H9 (cell line): ENCODE data around the gene EZH2. TPM values are rescaled to one million over a fixed set of nuclear protein-coding genes. Genes with fewer than 3 reads are reported as not detected.
A peak's percentile ranks its signal among the peaks of the same experiment; 100 is the strongest.

Experiments used
- DNase-seq: peaks from one replicate; pipeline ENCODE4 v3.0.0-alpha.2; 2017
- H2AFZ ChIP-seq: one replicate; pipeline ENCODE4 v1.6.1; 2013; ENCODE audit warnings: mild to moderate bottlenecking, low read length, control low read depth, moderate library complexity
- H2AK5ac ChIP-seq: 2 replicates; pipeline ENCODE4 v1.6.1; 2013; ENCODE audit warnings: low read length, control low read depth, mixed read lengths; ENCODE audit not compliant: insufficient read length
- H2BK120ac ChIP-seq: one replicate; pipeline ENCODE4 v1.6.1; 2013; ENCODE audit warnings: low read depth, mild to moderate bottlenecking, low read length, control low read depth, inconsistent platforms; ENCODE audit not compliant: poor library complexity, severe bottlenecking
- H2BK12ac ChIP-seq: 2 replicates; pipeline ENCODE4 v1.6.1; 2013; ENCODE audit warnings: low read length, control low read depth, mixed read lengths, low read depth; ENCODE audit not compliant: insufficient read length
- H2BK15ac ChIP-seq: 2 replicates; pipeline ENCODE4 v1.6.1; 2013; ENCODE audit warnings: low read depth, low read length, control low read depth
- H2BK20ac ChIP-seq: one replicate; pipeline ENCODE4 v1.6.1; 2013; ENCODE audit warnings: low read depth, mild to moderate bottlenecking, low read length, control low read depth, inconsistent platforms; ENCODE audit not compliant: poor library complexity, severe bottlenecking
- H2BK5ac ChIP-seq: 2 replicates; pipeline ENCODE4 v1.6.1; 2013; ENCODE audit warnings: low read length, control low read depth, mixed read lengths; ENCODE audit not compliant: insufficient read length
- H3K14ac ChIP-seq: 2 replicates; pipeline ENCODE4 v1.6.1; 2013; ENCODE audit warnings: low read length, control low read depth; ENCODE audit not compliant: insufficient read depth
- H3K18ac ChIP-seq: 2 replicates; pipeline ENCODE4 v1.6.1; 2013; ENCODE audit warnings: low read depth, mild to moderate bottlenecking, mixed read lengths, low read length, control low read depth; ENCODE audit not compliant: insufficient read length
- H3K23ac ChIP-seq: 2 replicates; pipeline ENCODE4 v1.6.1; 2013; ENCODE audit warnings: low read length, control low read depth, mixed read lengths, low read depth; ENCODE audit not compliant: insufficient read length
- H3K23me2 ChIP-seq: 2 replicates; pipeline ENCODE4 v1.6.1; 2013; ENCODE audit warnings: low read depth, mild to moderate bottlenecking, mixed read lengths, low read length, control low read depth; ENCODE audit not compliant: insufficient read length, poor library complexity, severe bottlenecking
- H3K27ac ChIP-seq: 2 replicates; pipeline ENCODE4 v1.5.1; 2013; ENCODE audit warnings: low read length, control low read depth, mixed read lengths, low read depth; ENCODE audit not compliant: insufficient read length
- H3K27me3 ChIP-seq: 2 replicates; pipeline ENCODE4 v1.6.1; 2013; ENCODE audit warnings: low read length, control low read depth, inconsistent platforms; ENCODE audit not compliant: insufficient read depth
- H3K4ac ChIP-seq: 2 replicates; pipeline ENCODE4 v1.6.1; 2013; ENCODE audit warnings: low read depth, mild to moderate bottlenecking, control low read depth, inconsistent platforms, low read length, moderate library complexity
- H3K4me1 ChIP-seq: 2 replicates; pipeline ENCODE4 v1.6.1; 2013; ENCODE audit warnings: low read length, control low read depth, inconsistent platforms; ENCODE audit not compliant: insufficient read depth
- H3K4me2 ChIP-seq: 2 replicates; pipeline ENCODE4 v1.6.1; 2013; ENCODE audit warnings: low read length, control low read depth, mixed read lengths; ENCODE audit not compliant: insufficient read length, insufficient read depth
- H3K56ac ChIP-seq: 2 replicates; pipeline ENCODE4 v1.6.1; 2013; ENCODE audit warnings: low read depth, mild to moderate bottlenecking, mixed read lengths, low read length, control low read depth; ENCODE audit not compliant: insufficient read length
- H3K79me1 ChIP-seq: 2 replicates; pipeline ENCODE4 v1.6.1; 2013; ENCODE audit warnings: low read depth, mild to moderate bottlenecking, moderate library complexity, low read length, control low read depth, inconsistent platforms; ENCODE audit not compliant: insufficient read depth, poor library complexity, severe bottlenecking
- H3K79me2 ChIP-seq: 2 replicates; pipeline ENCODE4 v1.6.1; 2013; ENCODE audit warnings: low read length, control low read depth, inconsistent platforms; ENCODE audit not compliant: insufficient read depth
- H3K9ac ChIP-seq: 2 replicates; pipeline ENCODE4 v1.6.1; 2013; ENCODE audit warnings: low read length, control low read depth, mixed read lengths; ENCODE audit not compliant: insufficient read length; ENCODE audit errors: extremely low read depth
- H3K9me3 ChIP-seq: one replicate; pipeline ENCODE4 v1.6.1; 2013; ENCODE audit warnings: low read depth, low read length, inconsistent platforms; ENCODE audit not compliant: control insufficient read depth
- H3T11ph ChIP-seq: one replicate; pipeline ENCODE4 v1.6.1; 2013; ENCODE audit warnings: mild to moderate bottlenecking, low read length, control low read depth, inconsistent platforms
- H4K20me1 ChIP-seq: one replicate; pipeline ENCODE4 v1.6.1; 2013; ENCODE audit not compliant: control insufficient read depth, insufficient read length, insufficient read depth
- H4K5ac ChIP-seq: 2 replicates; pipeline ENCODE4 v1.6.1; 2013; ENCODE audit warnings: low read depth, mild to moderate bottlenecking, mixed read lengths, low read length, control low read depth; ENCODE audit not compliant: insufficient read length
- H4K8ac ChIP-seq: replicated peaks from 2 replicates; pipeline ENCODE4 v1.6.1; 2013; ENCODE audit warnings: low read length, control low read depth, mixed read lengths, low read depth; ENCODE audit not compliant: insufficient read length
- H4K91ac ChIP-seq: 2 replicates; pipeline ENCODE4 v1.6.1; 2013; ENCODE audit warnings: low read depth, mild to moderate bottlenecking, moderate library complexity, mixed read lengths, low read length, control low read depth; ENCODE audit not compliant: insufficient read length
- H3K27ac Mint-ChIP-seq, 3 experiments: 2 replicates in 2 of 3; 3 replicates in 1 of 3; pipeline ENCODE4 v1.8.0; 2020 to 2021; ENCODE audit warnings: mixed read lengths in 3 of 3, mild to moderate bottlenecking in 1 of 3, moderate library complexity in 1 of 3
- H3K27me3 Mint-ChIP-seq: 2 replicates; pipeline ENCODE4 v1.8.0; 2021; ENCODE audit warnings: low read depth, mild to moderate bottlenecking, moderate library complexity, mixed read lengths
- H3K36me3 Mint-ChIP-seq, 3 experiments: 2 replicates in 2 of 3; 3 replicates in 1 of 3; pipeline ENCODE4 v1.8.0; 2020 to 2021; ENCODE audit warnings: low read depth in 3 of 3, mixed read lengths in 3 of 3; ENCODE audit not compliant: insufficient read depth in 1 of 3
- H3K4me1 Mint-ChIP-seq, 2 experiments: 2 replicates each; pipeline ENCODE4 v1.8.0; 2020; ENCODE audit warnings: mixed read lengths in 2 of 2
- H3K4me3 Mint-ChIP-seq, 2 experiments: 2 replicates in 1 of 2; 3 replicates in 1 of 2; pipeline ENCODE4 v1.8.0; 2020 to 2021; ENCODE audit warnings: mild to moderate bottlenecking in 2 of 2, mixed read lengths in 2 of 2, moderate library complexity in 1 of 2
- H3K9me3 Mint-ChIP-seq, 2 experiments: 2 replicates in 1 of 2; 3 replicates in 1 of 2; pipeline ENCODE4 v1.8.0; 2020; ENCODE audit warnings: mild to moderate bottlenecking in 2 of 2, mixed read lengths in 2 of 2, moderate library complexity in 1 of 2
- WGBS: extraction: QIAGEN DNeasy Blood & Tissue Kit; methylation state at CpG from one replicate; pipeline ENCODE4 v1.1.7; 2013; ENCODE audit warnings: missing lambda C conversion rate, low lambda C conversion rate, mixed read lengths; ENCODE audit not compliant: insufficient read length; ENCODE audit errors: extremely low coverage; 5-methylcytosine and 5-hydroxymethylcytosine counted together
- total RNA-seq: library from RNA; stranded (reverse); gene quantifications from 2 replicates; pipeline ENCODE4 v1.2.1, GENCODE V29; 2021
- TF ChIP-seq, protein P1 (sequence below): fragments of 200-600 bp; sonication (generic); conservative IDR thresholded peaks from 3 replicates; pipeline ENCODE4 v1.8.0; 2021; ENCODE audit warnings: antibody characterized with exemption, mild to moderate bottlenecking

The EZH2 gene
- total RNA-seq, 1 experiment from 2014 or later, result 41.3 TPM

DNA sequence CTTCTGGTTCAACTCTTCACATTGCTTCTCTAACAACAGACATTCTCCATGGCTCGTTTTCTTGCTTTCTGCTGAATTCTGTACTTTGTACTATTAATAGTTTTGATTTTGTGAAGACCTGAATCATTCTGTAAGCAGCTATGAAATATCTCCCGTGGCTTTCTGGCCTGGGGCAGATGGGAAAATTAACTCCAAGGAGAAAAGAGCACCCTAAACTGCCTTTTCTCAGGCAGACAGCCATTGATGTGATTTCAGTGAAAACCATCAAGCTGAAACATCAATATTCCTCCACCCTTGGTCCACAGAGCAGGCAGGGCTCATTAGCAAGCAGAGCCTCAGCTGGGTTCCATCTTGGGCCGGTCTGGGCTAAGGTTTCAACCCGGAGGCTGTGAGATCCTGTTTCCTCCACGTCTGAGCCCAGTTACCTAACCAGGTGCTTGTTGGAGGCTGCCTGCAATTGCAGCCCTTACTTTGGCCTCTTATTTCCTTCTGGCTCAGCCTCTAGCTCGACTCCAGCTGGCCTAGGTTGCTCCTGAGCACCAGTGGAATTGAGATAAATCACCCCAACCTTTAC, 21.1 kb upstream of the EZH2 start:
- no CpG with 5 or more reads among the region's 6 CpGs for WGBS
- peaks cover 29 to 37% of the 10 kb centered on the region in 2 experiments for H3K4me1 Mint-ChIP-seq
- Histone ChIP-seq H3K9ac (no peak overlapping the region), H3K18ac (no peak overlapping the region), H2BK12ac (no peak overlapping the region), H3K4me2 (no peak overlapping the region), H4K91ac (no peak overlapping the region), H3K27ac (no peak overlapping the region), H2BK120ac (no peak overlapping the region), H3K23me2 (no peaks in the 10 kb centered on the region), H3K23ac (no peak overlapping the region), H4K8ac (no peak overlapping the region), H3K27me3 (no peaks in the 10 kb centered on the region), H2BK5ac (no peak overlapping the region), H2AFZ (peak overlapping the region; percentile 91), H2BK20ac (no peak overlapping the region), H3K9me3 (no peaks in the 10 kb centered on the region), H3K56ac (no peak overlapping the region), H2AK5ac (no peak overlapping the region), H2BK15ac (no peak overlapping the region), H4K20me1 (no peaks in the 10 kb centered on the region), H3K79me2 (no peaks in the 10 kb centered on the region), H4K5ac (no peak overlapping the region), H3K4me1 (no peaks in the 10 kb centered on the region), H3K79me1 (no peaks in the 10 kb centered on the region), H3K4ac (no peak overlapping the region), H3K14ac (no peak overlapping the region), H3T11ph (no peak overlapping the region)
- H3K9me3 Mint-ChIP-seq, result no peaks in the 10 kb centered on the region
- TF ChIP-seq, protein P1, sequence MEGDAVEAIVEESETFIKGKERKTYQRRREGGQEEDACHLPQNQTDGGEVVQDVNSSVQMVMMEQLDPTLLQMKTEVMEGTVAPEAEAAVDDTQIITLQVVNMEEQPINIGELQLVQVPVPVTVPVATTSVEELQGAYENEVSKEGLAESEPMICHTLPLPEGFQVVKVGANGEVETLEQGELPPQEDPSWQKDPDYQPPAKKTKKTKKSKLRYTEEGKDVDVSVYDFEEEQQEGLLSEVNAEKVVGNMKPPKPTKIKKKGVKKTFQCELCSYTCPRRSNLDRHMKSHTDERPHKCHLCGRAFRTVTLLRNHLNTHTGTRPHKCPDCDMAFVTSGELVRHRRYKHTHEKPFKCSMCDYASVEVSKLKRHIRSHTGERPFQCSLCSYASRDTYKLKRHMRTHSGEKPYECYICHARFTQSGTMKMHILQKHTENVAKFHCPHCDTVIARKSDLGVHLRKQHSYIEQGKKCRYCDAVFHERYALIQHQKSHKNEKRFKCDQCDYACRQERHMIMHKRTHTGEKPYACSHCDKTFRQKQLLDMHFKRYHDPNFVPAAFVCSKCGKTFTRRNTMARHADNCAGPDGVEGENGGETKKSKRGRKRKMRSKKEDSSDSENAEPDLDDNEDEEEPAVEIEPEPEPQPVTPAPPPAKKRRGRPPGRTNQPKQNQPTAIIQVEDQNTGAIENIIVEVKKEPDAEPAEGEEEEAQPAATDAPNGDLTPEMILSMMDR, result no peak
- H3K4me3 Mint-ChIP-seq, result no peak overlapping the region
- DNase-seq, result peak; percentile 66
- H3K27me3 Mint-ChIP-seq, result no peaks in the 10 kb centered on the region
- no peaks in the 10 kb centered on the region; a peak in 1 of 7 replicates for H3K36me3 Mint-ChIP-seq
- no peak overlapping the region for H3K27ac Mint-ChIP-seq
